Activated CD8-positive, alpha-beta memory T cell treated with anti-CD3 and anti-CD28 coated beads, Interleukin-2, amount 50 U/mL, for 24 hours (primary cell): ENCODE results near the gene HDAC8.

Source experiments
- DNase-seq: peaks from one replicate; pipeline ENCODE4 v3.0.0-alpha.2; 2020; ENCODE audit errors: extremely low read depth

The HDAC8 gene

DNA sequence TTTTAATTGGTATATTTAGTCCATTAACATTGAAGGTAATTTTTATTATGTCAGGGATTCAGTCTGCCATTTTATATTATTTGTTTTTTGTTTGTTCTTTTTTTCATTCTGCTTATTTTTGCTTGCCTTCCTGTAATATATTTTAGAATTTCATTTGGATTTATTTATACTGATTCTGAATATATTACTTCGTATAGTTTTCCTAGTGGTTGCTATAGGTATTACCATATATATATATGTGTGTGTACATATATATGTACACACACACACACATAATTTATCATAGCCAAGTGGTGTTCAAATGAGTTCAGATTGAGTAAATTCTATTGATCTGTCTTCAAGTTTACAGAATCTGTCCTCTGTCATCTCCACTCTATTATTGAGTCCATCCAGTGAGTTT lies 278.1 kb downstream of the HDAC8 start:
- no peak for DNase-seq

DNA sequence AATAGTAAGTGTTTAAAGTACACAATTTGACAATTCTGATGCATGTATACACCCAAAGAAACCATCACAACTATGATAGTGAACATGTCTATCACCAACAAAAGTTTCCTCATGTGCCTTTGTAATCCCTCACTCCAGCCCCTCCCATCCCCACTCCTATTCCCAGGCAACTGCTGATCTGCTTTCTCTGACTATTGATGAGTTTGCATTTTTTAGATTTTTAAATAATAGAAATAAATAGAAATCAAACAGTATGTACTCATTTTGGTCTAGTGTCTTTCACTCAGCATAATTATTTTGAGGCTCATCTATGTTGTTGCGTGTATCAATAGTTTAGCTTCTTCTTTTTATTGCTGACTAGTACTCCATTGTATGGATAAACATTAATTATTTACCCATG lies 290.3 kb downstream of the HDAC8 start:
- DNase-seq, result no peak

DNA sequence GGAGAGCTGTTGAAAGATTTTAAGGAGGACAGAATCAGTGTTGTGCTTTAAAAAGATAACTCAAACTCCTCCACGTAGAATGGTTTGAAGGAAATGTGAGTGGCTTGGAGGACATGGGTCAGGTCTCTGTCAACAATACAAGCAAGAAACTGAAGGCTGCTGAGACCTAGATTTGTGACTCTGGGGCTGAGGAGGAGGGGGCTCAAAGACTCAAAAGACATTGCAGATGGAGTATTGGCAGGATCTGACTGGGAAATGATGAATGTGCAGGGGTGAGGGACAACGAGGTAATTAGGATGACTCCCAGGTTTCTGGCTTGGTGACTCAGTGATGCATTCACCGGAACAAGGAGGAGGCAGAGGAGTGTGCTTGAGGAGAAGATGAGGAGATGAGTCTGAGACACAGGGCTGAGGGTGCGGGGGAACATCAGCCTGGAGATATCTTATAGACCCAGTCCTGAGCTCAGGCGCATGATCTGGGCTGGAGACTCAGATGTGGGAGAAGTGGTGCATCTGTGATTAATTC lies 292.3 kb downstream of the HDAC8 start:
- DNase-seq, result no peak
